Diencephalon (tissue), 1 donor: ENCODE measurements around the gene ALKBH8. TPM values are rescaled to one million over a fixed set of nuclear protein-coding genes. Genes with fewer than 3 reads are reported as not detected.

Experiments used
- total RNA-seq: library from RNA; depleted of rRNA; stranded (reverse); fragments of >200 nt; gene quantifications from one replicate; pipeline ENCODE4 v1.2.3, GENCODE V29; 2014

Gene ALKBH8, protein sequence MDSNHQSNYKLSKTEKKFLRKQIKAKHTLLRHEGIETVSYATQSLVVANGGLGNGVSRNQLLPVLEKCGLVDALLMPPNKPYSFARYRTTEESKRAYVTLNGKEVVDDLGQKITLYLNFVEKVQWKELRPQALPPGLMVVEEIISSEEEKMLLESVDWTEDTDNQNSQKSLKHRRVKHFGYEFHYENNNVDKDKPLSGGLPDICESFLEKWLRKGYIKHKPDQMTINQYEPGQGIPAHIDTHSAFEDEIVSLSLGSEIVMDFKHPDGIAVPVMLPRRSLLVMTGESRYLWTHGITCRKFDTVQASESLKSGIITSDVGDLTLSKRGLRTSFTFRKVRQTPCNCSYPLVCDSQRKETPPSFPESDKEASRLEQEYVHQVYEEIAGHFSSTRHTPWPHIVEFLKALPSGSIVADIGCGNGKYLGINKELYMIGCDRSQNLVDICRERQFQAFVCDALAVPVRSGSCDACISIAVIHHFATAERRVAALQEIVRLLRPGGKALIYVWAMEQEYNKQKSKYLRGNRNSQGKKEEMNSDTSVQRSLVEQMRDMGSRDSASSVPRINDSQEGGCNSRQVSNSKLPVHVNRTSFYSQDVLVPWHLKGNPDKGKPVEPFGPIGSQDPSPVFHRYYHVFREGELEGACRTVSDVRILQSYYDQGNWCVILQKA
- 16.1 TPM for total RNA-seq

DNA sequence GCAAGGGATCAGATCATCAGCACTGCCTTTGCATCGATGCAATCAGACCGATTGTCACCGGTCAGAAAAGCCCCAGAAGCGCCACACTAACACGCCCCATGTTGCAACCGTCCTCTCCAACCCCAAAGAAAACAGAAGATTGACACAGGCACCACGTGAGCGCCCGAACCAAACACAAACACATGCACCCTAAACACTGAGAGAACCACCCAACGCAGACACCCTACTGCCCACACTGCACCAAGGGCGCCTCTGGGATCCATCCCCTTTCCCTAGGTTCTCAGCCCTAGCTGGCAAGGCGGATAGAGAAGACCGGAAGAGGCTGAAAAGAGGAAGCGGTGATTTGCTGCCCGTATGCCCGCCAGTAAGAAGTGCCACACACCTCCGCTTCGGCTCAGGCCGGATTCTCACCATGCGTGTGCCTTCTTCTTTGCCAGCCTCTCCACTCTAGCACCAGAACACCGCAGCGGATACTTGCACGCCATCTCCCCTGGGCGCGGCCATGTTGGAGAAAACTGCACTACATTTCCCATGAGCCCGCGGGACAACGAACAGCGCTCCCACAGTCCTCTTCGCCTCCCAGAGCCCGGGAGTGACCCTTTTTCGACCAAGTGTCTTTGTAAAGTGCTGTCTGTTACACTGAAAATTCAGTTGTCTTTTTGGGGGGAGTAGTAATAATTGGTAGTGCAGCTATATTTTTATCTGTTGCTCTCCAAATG is at the start of gene ALKBH8:
Gene ALKBH8 (minus strand): TSS at position 517 of the 719 bp plus-strand sequence. CDS start 4,842 bp downstream, outside the sequence.

DNA sequence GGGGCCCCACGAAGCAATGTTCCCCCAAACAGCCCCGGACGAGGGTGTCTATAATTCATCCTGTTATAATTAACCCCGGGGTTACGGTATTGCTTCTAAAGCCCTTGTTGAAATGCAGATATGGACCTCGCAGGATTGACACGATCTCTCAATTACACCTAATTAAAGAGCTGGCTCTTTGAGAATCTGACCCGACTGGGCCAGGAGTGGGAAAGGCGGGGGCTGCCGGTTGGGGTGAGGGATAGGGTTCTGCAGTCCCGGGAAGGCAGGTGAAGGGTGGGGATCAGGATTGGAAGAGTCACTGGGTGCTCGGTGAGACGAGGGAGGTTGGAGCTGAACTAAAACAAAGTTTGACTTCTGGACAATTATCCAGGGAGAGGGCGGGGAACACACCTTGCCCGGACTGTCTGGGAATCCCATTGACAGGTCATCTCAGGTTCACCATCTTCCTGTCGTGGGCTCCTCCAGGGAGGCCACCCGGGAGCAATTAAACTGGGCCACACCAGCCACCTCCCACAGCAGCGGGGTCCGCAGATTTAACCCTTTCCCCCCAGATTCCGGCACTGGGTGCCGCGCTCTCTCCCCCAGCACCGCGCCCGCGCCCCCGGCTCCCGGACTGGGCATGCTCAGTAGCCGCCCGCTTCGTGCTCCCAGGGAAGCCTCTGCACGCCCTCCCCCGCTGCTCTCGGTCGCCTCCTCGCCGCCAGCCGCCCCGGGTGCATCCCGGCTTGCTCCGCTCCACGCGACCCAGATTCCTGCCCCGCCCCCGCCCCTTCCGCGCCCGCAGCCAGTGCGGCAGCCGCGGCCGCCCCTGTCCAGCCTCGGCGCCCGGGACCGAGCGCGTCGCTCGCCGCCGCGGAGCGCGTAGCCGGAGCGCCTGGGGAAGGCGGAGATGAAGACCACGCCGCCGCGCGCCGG is 25.2 kb upstream of the ALKBH8 start, which contains the start of gene ELMOD1:
Gene ELMOD1 (plus strand): TSS at position 688 of the 918 bp plus-strand sequence. CDS start 27,043 bp downstream, outside the sequence.

DNA sequence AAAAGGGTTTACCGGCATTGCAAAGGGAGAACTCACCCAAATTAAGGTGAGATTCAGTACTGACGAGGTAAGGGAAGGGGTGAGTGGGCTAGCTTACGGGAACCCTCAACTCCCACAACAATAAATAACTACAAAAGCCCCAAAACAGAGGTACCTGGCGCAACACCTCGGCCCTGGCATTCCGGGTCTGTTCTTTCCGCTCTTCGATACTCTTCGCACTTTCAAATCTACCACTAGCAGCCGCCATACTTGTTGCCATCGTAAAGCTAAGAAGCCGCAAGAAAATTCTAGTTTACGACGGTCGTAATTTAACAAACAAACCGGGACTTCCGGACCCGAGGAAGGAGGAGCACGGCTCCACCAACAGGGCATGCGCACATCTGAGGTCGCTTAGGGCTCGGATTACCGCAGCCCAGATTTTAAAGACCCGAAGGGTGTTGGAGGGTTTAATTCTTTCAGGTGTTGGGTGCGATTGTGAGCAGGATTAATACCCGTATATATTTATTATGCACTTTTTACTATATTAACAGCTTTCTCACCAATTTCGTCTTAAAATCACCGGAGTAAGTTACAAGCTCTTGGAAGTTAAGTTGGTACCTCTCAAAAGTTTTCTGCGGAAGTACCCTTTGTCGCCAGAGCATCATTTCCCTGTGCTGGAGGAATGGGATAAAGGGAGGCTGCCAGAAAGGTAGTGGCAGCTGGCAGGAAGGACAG is 107.8 kb downstream of the ALKBH8 start, which contains the start of gene CWF19L2:
Gene CWF19L2 (minus strand): TSS at position 268 of the 714 bp plus-strand sequence. CDS start 9 bp downstream, at position 259.

Other genes starting within 250 kb of the ALKBH8 start
- gene CWF19L2, start 107.9 kb downstream of the ALKBH8 start, total RNA-seq = 33.4 TPM
- gene ELMOD1, start 25.4 kb upstream of the ALKBH8 start, total RNA-seq = 84.7 TPM
- not detected for gene SLN, start 146.3 kb upstream of the ALKBH8 start, total RNA-seq